Measurements from ENCODE around the gene DIDO1. TPM values are rescaled to one million over a fixed set of nuclear protein-coding genes. Genes with fewer than 3 reads are reported as not detected.

Gene DIDO1
- total and polyA plus RNA-seq, 2 of the 13 experiments (the other 11 are each of a cell fraction or from before 2014, with no cell fraction given), result 75.0 to 75.1 TPM

- Histone ChIP-seq H3K4me2 (ENCODE audit: low read depth, low read length) (no peak overlapping the region), H3K27ac (ENCODE audit: extremely low read length, insufficient read depth, low read length) (peak overlapping the region; percentile 2), H3K27me3 (ENCODE audit: control insufficient read depth in 1 of 2, insufficient read depth in 2 of 2, low read length in 2 of 2) (peaks cover 12 to 31% of the 10 kb centered on the region in 2 experiments), H2AFZ (ENCODE audit: low read length) (no peak overlapping the region), H3K79me2 (ENCODE audit: insufficient read depth, low read length) (no peaks in the 10 kb centered on the region), H3K9ac (ENCODE audit: insufficient read depth, low read depth, low read length) (no peak overlapping the region), H4K20me1 (ENCODE audit: insufficient read depth, low read length) (peaks cover 40% of the 10 kb centered on the region; the same call in 1 of the 2 replicates), H3K4me1 (ENCODE audit: insufficient read depth, low read length) (peaks cover 45% of the 10 kb centered on the region), H3K4me3 (replicated peaks in 1 of 3; ENCODE audit: insufficient read depth in 1 of 3, low read depth in 2 of 3, low read length in 3 of 3) (no peak overlapping the region), H3K9me3 (ENCODE audit: low read length) (no peaks in the 10 kb centered on the region), H3K36me3 (replicated peaks in 1 of 2; ENCODE audit: control insufficient read depth in 1 of 2, insufficient read depth in 2 of 2, low read length in 2 of 2) (peaks cover 25% of the 10 kb centered on the region in 2 experiments)
- FAIRE-seq (peak; percentile 15), DNase-seq (ENCODE audit: low spot score) (no peak), ATAC-seq (no peak)
- no TSS peak for BruUV-seq (replicated peaks)
- 42% methylated on average over 16 of the region's 16 CpGs for WGBS (ENCODE audit: low lambda C conversion rate)
- ChIA-PET POLR2A (interaction anchor here (2.0 to 2.8 kb wide), 2 partner anchors 32 to 44 kb away, joined by 6 to 20 read pairs; partner anchors contain the start of gene GID8), CTCF (ENCODE audit: low intra/inter-chr PET ratio, low total read pairs) (no interaction called here)
- in situ Hi-C loops (cut with HindIII; ENCODE audit: extremely low pct_ligation_motif_present, low pct_unique_long_range_greater_than_20kb) (no loop called here), intact Hi-C loops (cut with micrococcal nuclease; ENCODE audit: unreplicated experiment) (no loop called here)
- TF ChIP-seq TGIF2 (CRISPR knock-in tag; IDR thresholded peaks at IDR 0.05) (0 out of 2 replicates have a peak, but pooled peaks have one; percentile 12), TIGD3 (CRISPR knock-in tag; IDR thresholded peaks at IDR 0.05; ENCODE audit: borderline replicate concordance) (peak; percentile 54; the same call in 1 of the 2 replicates), ZSCAN30 (CRISPR knock-in tag; IDR thresholded peaks at IDR 0.05) (0 out of 2 replicates have a peak, but pooled peaks have one; percentile 64), POLR2A (IDR thresholded peaks at IDR 0.05; ENCODE audit: insufficient read depth in 1 of 2, low read depth in 2 of 2, low read length in 2 of 2) (peak in 1 of 2 experiments; percentile 7; a peak in 1 of 4 replicates), ZSCAN22 (CRISPR knock-in tag; IDR thresholded peaks at IDR 0.05) (no peak), ZGPAT (CRISPR knock-in tag; IDR thresholded peaks at IDR 0.05) (peak; percentile 30; the same call in 1 of the 2 replicates), RBM39 (IDR thresholded peaks at IDR 0.05; ENCODE audit: low read depth, low read length, poor library complexity, severe bottlenecking) (no peak), GABPB1 (CRISPR knock-in tag; IDR thresholded peaks at IDR 0.05) (0 out of 2 replicates have a peak, but pooled peaks have one; percentile 8), ZNF253 (CRISPR knock-in tag; IDR thresholded peaks at IDR 0.05; ENCODE audit: borderline replicate concordance) (0 out of 2 replicates have a peak, but pooled peaks have one; percentile 0), TAF1 (CRISPR knock-in tag; IDR thresholded peaks at IDR 0.05) (no peak), ZNF816 (CRISPR knock-in tag; IDR thresholded peaks at IDR 0.05; ENCODE audit: borderline replicate concordance) (peak; percentile 77; the same call in 1 of the 2 replicates), HNRNPLL (IDR thresholded peaks at IDR 0.05; ENCODE audit: low read depth, low read length, poor library complexity, severe bottlenecking) (peak; percentile 6), PCBP1 (IDR thresholded peaks at IDR 0.05; ENCODE audit: borderline replicate concordance, low read depth, low read length) (0 out of 2 replicates have a peak, but pooled peaks have one; percentile 6), HOXA7 (CRISPR knock-in tag; IDR thresholded peaks at IDR 0.05) (no peak), KMT2A (CRISPR knock-in tag; IDR thresholded peaks at IDR 0.05) (0 out of 2 replicates have a peak, but pooled peaks have one; percentile 14), ZNF609 (CRISPR knock-in tag; IDR thresholded peaks at IDR 0.05; ENCODE audit: borderline replicate concordance) (peak; percentile 51; the same call in 1 of the 2 replicates)
These were observed 43.0 kb upstream of the DIDO1 start for GRCh38 chr20:62969179-62969760.

All from HepG2 (cell line).